ENCODE measurements around the gene JPH2. TPM values are rescaled to one million over a fixed set of nuclear protein-coding genes. Genes with fewer than 3 reads are reported as not detected.

The JPH2 gene
- total RNA-seq, 2 donors from 2014 or later = 29.1 to 31.1 TPM

DNA sequence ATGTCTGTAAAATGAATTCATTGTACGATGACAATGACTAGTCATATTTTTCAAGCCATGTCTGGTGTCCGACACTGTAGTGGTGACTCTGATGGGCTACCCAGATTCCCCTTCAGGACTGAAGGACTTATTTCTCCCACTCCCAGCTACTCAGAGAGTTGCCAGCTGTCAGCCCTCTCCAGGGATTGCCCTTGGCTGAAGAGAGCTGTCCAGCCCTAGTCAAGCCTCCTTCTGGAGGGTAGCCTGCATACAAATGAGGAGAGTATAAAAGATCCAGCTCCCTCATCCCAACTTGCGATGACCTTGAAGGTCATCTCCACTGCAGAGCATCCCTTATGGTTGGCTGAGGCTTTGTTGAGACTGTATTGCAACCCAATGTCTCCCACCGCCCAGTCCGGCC is 29.9 kb downstream of the JPH2 start:
- no peak for DNase-seq (ENCODE audit: low spot score)
- no peak overlapping the region for H3K27ac ChIP-seq
- no peak overlapping the region for H3K4me3 ChIP-seq
- H3K9me3 ChIP-seq = no peaks in the 10 kb centered on the region
- intact Hi-C loops (cut with DNase I) = no loop called here
- WGBS = 94% methylated on average over 5 of the region's 5 CpGs
- no peaks in the 10 kb centered on the region for H3K27me3 ChIP-seq (replicated peaks; ENCODE audit: insufficient read depth)
- no peaks in the 10 kb centered on the region for H3K36me3 ChIP-seq
- no peaks in the 10 kb centered on the region for H3K4me1 ChIP-seq (replicated peaks)
- TF ChIP-seq POLR2AphosphoS5 (IDR thresholded peaks at IDR 0.05) (no peak), CTCF (IDR thresholded peaks at IDR 0.05) (no peak), POLR2A (IDR thresholded peaks at IDR 0.05) (no peak)

DNA sequence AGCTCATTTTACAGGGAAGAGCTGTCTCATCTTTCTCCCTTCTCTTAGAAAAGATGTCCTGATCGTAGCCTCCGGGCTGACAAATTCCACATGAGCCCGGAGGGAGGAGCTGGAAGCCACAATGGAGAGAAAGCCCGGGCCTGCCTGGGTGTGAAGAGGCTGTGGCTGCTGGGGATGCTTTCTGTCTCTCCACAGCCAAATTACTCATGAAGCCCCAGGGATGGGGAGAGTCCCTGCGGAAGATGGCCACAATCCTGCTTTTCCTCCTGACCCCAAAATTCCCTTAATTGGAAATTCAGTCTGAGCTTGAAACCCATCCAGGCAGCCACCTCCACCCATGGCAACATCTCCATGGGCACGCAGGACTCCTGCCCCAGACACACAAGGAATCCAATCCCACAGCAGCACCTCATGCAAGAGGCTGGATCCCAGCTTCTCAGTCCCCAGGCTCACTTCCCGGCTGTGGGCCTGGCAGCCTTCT is 32.4 kb downstream of the JPH2 start:
- no peaks in the 10 kb centered on the region for H3K9me3 ChIP-seq
- H3K36me3 ChIP-seq = no peaks in the 10 kb centered on the region
- intact Hi-C loops (cut with DNase I) = no loop called here
- no peak for DNase-seq (ENCODE audit: low spot score)
- H3K27ac ChIP-seq = peak overlapping the region; percentile 11 to 28
- H3K4me1 ChIP-seq (replicated peaks) = no peaks in the 10 kb centered on the region
- H3K4me3 ChIP-seq = no peak overlapping the region
- H3K27me3 ChIP-seq (replicated peaks; ENCODE audit: insufficient read depth) = no peaks in the 10 kb centered on the region
- 40% methylated on average over 7 of the region's 7 CpGs for WGBS
- no peak for TF ChIP-seq CTCF (IDR thresholded peaks at IDR 0.05)
- no peak for TF ChIP-seq POLR2AphosphoS5 (IDR thresholded peaks at IDR 0.05)
- TF ChIP-seq POLR2A (IDR thresholded peaks at IDR 0.05) = no peak

DNA sequence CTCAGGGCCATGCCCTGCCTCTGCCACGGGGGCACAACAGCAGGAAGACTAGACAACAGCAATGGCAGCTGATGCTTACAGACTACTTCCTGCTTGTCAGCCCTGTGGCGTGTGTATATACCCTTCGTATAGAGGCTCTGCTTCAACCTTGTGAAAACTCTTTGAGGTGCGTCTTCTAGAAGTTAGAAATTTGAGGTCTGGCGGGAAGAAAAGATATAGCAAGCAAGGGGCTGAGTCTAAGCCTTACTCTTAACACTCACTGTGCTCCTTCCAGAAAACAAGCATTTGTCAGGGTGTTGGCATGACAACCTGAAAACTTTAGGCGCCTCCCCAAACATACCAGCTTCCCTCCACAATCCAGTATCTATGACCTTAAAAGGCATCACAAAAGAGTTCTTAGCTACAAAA is 33.3 kb downstream of the JPH2 start:
- WGBS = 51% methylated on average over 5 of the region's 6 CpGs
- no peak for TF ChIP-seq POLR2A (IDR thresholded peaks at IDR 0.05)
- no peak for TF ChIP-seq CTCF (IDR thresholded peaks at IDR 0.05)
- no peak for TF ChIP-seq POLR2AphosphoS5 (IDR thresholded peaks at IDR 0.05)
- no peak for DNase-seq (ENCODE audit: low spot score)
- Histone ChIP-seq H3K4me1 (replicated peaks) (no peaks in the 10 kb centered on the region), H3K36me3 (no peaks in the 10 kb centered on the region), H3K9me3 (no peaks in the 10 kb centered on the region), H3K27me3 (replicated peaks; ENCODE audit: insufficient read depth) (no peaks in the 10 kb centered on the region), H3K27ac (peak overlapping the region; percentile 30 to 50), H3K4me3 (no peak overlapping the region)
- intact Hi-C loops (cut with DNase I) = no loop called here

DNA sequence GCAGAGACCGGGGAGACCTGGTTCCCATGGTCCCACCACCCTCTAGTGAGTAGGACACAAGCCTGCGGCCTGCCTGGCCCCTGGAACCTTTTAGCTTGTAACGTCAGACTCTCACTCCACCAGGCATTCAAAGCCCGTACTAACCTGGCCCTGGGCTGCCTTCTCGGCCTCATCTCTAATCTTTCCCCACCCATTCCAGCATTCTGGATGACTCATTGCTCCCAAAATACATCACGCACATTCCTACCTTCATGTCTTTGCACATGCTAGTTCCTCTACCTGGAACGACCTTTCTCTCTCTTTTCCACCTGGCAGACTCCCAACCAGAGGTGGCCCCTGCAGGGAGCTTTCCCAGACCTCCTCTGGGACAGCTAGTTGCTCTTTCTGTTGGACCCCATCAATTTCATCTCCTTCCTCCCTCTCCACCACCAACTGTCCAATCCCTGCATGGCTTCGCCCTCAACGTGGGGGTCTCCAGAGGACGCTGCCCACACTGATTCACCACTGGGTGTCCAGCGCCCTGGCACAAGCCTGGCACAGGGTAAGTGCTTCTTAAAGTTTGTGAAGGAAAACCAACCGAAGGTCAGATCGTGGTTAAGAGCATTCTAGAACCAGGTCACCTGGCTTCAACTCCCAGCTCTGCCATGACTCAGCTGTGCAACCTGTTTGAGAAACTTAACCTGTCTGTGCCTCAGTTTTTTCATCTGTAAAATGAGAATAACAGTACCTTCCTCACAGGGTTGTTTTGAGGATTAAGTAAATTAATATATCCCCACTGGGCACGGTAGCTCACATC is 35.2 kb downstream of the JPH2 start:
- Histone ChIP-seq H3K4me3 (no peak overlapping the region), H3K4me1 (replicated peaks) (no peaks in the 10 kb centered on the region), H3K9me3 (no peaks in the 10 kb centered on the region), H3K27ac (peak overlapping the region in 1 of 2 donors; percentile 37), H3K27me3 (replicated peaks; ENCODE audit: insufficient read depth) (no peaks in the 10 kb centered on the region), H3K36me3 (no peaks in the 10 kb centered on the region)
- DNase-seq (ENCODE audit: low spot score) = no peak
- WGBS = 77% methylated on average over 14 of the region's 14 CpGs
- intact Hi-C loops (cut with DNase I) = no loop called here
- no peak for TF ChIP-seq CTCF (IDR thresholded peaks at IDR 0.05)
- TF ChIP-seq POLR2AphosphoS5 (IDR thresholded peaks at IDR 0.05) = no peak
- TF ChIP-seq POLR2A (IDR thresholded peaks at IDR 0.05) = no peak

- Histone ChIP-seq H3K27me3 (replicated peaks; ENCODE audit: insufficient read depth) (no peaks in the 10 kb centered on the region), H3K4me3 (no peak overlapping the region), H3K36me3 (no peaks in the 10 kb centered on the region), H3K9me3 (no peaks in the 10 kb centered on the region), H3K27ac (no peak overlapping the region), H3K4me1 (replicated peaks) (no peaks in the 10 kb centered on the region)
- intact Hi-C loops (cut with DNase I) = no loop called here
- TF ChIP-seq CTCF (IDR thresholded peaks at IDR 0.05) (no peak), POLR2A (IDR thresholded peaks at IDR 0.05) (no peak), POLR2AphosphoS5 (IDR thresholded peaks at IDR 0.05) (no peak)
- DNase-seq (ENCODE audit: low spot score) = no peak
- 59% methylated on average over 4 of the region's 4 CpGs for WGBS
Observed at GRCh38 chr20:44146272-44146671, 40.7 kb downstream of the JPH2 start.
